ENCODE results near the gene NEDD1.

DNA sequence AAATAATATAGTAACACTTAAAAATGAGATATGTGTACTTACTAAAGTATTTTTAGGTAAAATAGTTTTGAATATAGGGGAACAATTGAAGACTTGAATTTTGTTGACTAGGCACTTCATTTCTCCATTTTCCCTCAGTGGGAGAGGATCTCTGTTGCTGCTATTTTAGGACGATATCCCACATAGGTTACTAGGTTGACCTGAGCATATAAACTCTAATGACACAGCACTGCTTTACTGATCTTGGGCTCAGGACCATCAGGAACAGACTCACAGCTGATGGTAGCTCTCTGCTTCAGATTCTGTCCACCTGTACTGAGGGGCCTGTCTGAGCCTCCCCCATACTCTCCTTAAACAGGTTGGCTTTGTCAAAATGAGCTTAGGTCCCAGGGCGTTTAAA is 5.9 kb downstream of the NEDD1 start:
- no peak for TF ChIP-seq EZH2 (IDR thresholded peaks at IDR 0.05; ENCODE audit: low read length, unreplicated experiment)
- TF ChIP-seq, protein P1, sequence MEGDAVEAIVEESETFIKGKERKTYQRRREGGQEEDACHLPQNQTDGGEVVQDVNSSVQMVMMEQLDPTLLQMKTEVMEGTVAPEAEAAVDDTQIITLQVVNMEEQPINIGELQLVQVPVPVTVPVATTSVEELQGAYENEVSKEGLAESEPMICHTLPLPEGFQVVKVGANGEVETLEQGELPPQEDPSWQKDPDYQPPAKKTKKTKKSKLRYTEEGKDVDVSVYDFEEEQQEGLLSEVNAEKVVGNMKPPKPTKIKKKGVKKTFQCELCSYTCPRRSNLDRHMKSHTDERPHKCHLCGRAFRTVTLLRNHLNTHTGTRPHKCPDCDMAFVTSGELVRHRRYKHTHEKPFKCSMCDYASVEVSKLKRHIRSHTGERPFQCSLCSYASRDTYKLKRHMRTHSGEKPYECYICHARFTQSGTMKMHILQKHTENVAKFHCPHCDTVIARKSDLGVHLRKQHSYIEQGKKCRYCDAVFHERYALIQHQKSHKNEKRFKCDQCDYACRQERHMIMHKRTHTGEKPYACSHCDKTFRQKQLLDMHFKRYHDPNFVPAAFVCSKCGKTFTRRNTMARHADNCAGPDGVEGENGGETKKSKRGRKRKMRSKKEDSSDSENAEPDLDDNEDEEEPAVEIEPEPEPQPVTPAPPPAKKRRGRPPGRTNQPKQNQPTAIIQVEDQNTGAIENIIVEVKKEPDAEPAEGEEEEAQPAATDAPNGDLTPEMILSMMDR (conservative IDR thresholded peaks at IDR 0.05; ENCODE audit: low read depth, low read length) = no peak

Measured in PC-3 (cell line).